Parathyroid adenoma (tissue), 2 donors: ENCODE results near the gene REPIN1.
"Not testable (repeated sequence)": the region's sequence is repeated elsewhere in the genome, so short reads cannot be mapped to it uniquely, and the experiment has no call there.

Experiments used
- H2AFZ ChIP-seq: fragments of 300-600 bp; sonication (generic); one replicate; pipeline ENCODE4 v1.7.0; 2017; ENCODE audit warnings: antibody characterized with exemption, mild to moderate bottlenecking
- H3K27ac ChIP-seq: fragments of 300-600 bp; sonication (generic); one replicate; pipeline ENCODE4 v1.7.0; 2017
- H3K27me3 ChIP-seq: fragments of 300-600 bp; sonication (generic); one replicate; pipeline ENCODE4 v1.7.0; 2017; ENCODE audit warnings: low read length; ENCODE audit not compliant: control insufficient read depth, insufficient read depth
- H3K36me3 ChIP-seq: fragments of 300-600 bp; sonication (generic); one replicate; pipeline ENCODE4 v1.7.0; 2017; ENCODE audit warnings: low read length; ENCODE audit not compliant: control insufficient read depth, insufficient read depth
- H3K4me1 ChIP-seq: fragments of 300-600 bp; sonication (generic); one replicate; pipeline ENCODE4 v1.7.0; 2017; ENCODE audit warnings: control low read depth
- H3K4me2 ChIP-seq: fragments of 300-600 bp; sonication (generic); one replicate; pipeline ENCODE4 v1.7.0; 2017; ENCODE audit warnings: low read length
- H3K4me3 ChIP-seq: fragments of 300-600 bp; sonication (generic); one replicate; pipeline ENCODE4 v1.7.0; 2017; ENCODE audit warnings: low read depth, low read length
- H3K79me2 ChIP-seq: fragments of 300-600 bp; sonication (generic); one replicate; pipeline ENCODE4 v1.7.0; 2017; ENCODE audit warnings: control low read depth
- H3K9ac ChIP-seq: fragments of 300-600 bp; sonication (generic); one replicate; pipeline ENCODE4 v1.7.0; 2017; ENCODE audit warnings: mild to moderate bottlenecking
- H3K9me3 ChIP-seq: fragments of 300-600 bp; sonication (generic); one replicate; pipeline ENCODE4 v1.7.0; 2017; ENCODE audit warnings: low read length; ENCODE audit not compliant: control insufficient read depth
- TF ChIP-seq, protein P1 (sequence below): fragments of 300-600 bp; sonication (generic); IDR thresholded peaks from one replicate; pipeline ENCODE4 v1.7.0; 2017; ENCODE audit warnings: antibody characterized with exemption, mild to moderate bottlenecking
- donor health status: primary hyperparathyroidism.

REPIN1 gene

DNA sequence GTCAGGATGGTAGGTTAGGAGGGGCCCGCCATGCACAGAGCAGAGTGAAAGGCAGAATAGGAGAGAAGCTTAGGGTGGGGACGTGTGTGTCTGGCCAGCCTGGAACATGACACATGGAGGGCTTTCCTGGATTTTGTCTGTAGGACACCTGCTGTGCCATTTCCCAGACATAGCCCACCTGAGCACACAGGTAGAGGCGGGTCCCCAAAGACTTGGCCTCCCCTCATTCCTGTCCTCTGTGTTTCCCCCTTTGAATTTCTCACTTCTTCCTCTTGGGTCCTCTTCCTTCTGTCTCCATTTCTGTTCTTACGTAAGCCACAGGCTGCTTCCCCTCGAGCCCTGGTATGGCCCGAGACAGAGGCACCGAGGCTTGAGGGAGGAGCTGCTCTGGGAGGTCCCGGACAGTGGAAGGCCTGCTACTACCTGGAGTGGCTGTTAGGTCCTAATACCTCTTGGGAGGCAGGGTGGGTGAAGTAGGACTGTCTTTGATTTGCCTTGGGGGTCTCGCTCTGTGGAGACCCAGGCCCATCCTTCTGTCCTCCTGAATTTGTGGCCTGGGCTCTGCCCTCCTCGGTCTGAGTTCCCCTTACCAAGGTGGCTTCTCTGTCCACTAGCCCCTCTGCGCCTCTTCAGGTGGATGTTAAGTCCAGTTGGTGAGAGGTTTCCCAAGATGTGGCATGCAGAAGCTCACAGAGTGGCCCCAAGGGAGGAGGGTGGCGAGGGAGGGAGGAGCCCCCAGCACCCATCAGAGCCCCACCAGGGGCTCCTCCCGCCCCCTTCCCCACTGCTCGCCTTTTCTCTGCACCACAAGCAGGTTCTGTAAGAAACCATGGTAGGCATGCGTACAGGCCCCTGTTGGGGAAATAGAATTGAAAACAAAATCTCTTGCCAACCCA, 16.0 kb downstream of the REPIN1 start:
- H3K9me3 ChIP-seq: no peaks in the 10 kb centered on the region
- TF ChIP-seq, protein P1, sequence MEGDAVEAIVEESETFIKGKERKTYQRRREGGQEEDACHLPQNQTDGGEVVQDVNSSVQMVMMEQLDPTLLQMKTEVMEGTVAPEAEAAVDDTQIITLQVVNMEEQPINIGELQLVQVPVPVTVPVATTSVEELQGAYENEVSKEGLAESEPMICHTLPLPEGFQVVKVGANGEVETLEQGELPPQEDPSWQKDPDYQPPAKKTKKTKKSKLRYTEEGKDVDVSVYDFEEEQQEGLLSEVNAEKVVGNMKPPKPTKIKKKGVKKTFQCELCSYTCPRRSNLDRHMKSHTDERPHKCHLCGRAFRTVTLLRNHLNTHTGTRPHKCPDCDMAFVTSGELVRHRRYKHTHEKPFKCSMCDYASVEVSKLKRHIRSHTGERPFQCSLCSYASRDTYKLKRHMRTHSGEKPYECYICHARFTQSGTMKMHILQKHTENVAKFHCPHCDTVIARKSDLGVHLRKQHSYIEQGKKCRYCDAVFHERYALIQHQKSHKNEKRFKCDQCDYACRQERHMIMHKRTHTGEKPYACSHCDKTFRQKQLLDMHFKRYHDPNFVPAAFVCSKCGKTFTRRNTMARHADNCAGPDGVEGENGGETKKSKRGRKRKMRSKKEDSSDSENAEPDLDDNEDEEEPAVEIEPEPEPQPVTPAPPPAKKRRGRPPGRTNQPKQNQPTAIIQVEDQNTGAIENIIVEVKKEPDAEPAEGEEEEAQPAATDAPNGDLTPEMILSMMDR: no peak
- no peak overlapping the region for H3K4me3 ChIP-seq
- peaks cover 3% of the 10 kb centered on the region for H3K79me2 ChIP-seq
- H3K36me3 ChIP-seq: no peaks in the 10 kb centered on the region
- H3K27me3 ChIP-seq: no peaks in the 10 kb centered on the region
- no peaks in the 10 kb centered on the region for H3K4me1 ChIP-seq
- no peak overlapping the region for H3K4me2 ChIP-seq
- H3K27ac ChIP-seq: no peak overlapping the region
- H3K9ac ChIP-seq: no peak overlapping the region
- no peak overlapping the region for H2AFZ ChIP-seq

DNA sequence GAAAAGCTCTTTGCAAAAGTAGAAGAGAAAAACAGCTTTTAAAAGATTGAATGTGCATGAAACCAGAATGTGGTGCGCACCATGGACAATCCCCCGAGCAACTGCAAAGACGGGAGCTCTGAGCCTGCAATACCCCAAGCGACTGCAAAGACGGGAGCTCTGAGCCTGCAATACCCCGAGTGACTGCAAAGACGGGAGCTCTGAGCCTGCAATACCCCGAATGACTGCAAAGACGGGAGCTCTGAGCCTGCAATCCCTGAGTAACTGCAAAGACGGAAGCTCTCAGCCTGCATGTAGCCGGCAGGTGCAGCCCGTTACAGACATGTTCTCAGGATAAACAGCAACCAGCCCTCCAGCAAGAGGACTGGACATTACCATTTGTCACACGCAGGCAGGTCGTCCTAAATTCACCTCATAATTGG, 16.7 kb downstream of the REPIN1 start:
- H3K79me2 ChIP-seq: peaks cover 3% of the 10 kb centered on the region
- H2AFZ ChIP-seq: no peak overlapping the region
- H3K36me3 ChIP-seq: no peaks in the 10 kb centered on the region
- H3K4me2 ChIP-seq: no peak overlapping the region
- H3K27ac ChIP-seq: no peak overlapping the region
- no peaks in the 10 kb centered on the region for H3K4me1 ChIP-seq
- no peak overlapping the region for H3K9ac ChIP-seq
- no peaks in the 10 kb centered on the region for H3K27me3 ChIP-seq
- TF ChIP-seq, protein P1: no peak
- no peak overlapping the region for H3K4me3 ChIP-seq
- no peaks in the 10 kb centered on the region for H3K9me3 ChIP-seq

DNA sequence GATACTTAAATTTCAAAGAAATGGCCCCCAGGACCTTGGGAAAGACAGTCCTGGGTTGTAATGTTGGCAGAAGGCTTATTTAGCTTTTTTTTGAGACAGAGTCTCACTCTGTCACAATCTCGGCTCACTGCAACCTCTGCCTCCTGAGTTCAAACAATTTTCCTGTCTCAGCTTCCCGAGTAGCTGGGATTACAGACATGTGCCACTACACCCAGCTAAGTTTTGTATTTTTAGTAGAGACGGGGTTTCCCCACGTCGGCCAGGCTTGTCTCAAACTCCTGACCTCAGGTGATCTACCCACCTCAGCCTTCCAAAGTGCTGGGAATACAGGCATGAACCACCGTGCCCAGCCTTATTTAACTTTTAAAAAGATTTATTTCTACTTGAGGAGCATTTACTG, 17.3 kb downstream of the REPIN1 start:
- H3K27me3 ChIP-seq, H3K9ac ChIP-seq, H3K4me2 ChIP-seq, H3K79me2 ChIP-seq, H3K27ac ChIP-seq, H3K36me3 ChIP-seq, H2AFZ ChIP-seq, H3K4me3 ChIP-seq, H3K4me1 ChIP-seq, H3K9me3 ChIP-seq: not testable (repeated sequence)

GRCh38 chr7:150388306-150388705, 19.7 kb downstream of the REPIN1 start:
- no peak overlapping the region for H2AFZ ChIP-seq
- no peaks in the 10 kb centered on the region for H3K27me3 ChIP-seq
- TF ChIP-seq, protein P1: no peak
- no peaks in the 10 kb centered on the region for H3K36me3 ChIP-seq
- peaks cover 3% of the 10 kb centered on the region for H3K79me2 ChIP-seq
- no peak overlapping the region for H3K4me2 ChIP-seq
- no peak overlapping the region for H3K9ac ChIP-seq
- H3K9me3 ChIP-seq: no peaks in the 10 kb centered on the region
- H3K4me3 ChIP-seq: no peak overlapping the region
- H3K27ac ChIP-seq: no peak overlapping the region
- no peaks in the 10 kb centered on the region for H3K4me1 ChIP-seq

DNA sequence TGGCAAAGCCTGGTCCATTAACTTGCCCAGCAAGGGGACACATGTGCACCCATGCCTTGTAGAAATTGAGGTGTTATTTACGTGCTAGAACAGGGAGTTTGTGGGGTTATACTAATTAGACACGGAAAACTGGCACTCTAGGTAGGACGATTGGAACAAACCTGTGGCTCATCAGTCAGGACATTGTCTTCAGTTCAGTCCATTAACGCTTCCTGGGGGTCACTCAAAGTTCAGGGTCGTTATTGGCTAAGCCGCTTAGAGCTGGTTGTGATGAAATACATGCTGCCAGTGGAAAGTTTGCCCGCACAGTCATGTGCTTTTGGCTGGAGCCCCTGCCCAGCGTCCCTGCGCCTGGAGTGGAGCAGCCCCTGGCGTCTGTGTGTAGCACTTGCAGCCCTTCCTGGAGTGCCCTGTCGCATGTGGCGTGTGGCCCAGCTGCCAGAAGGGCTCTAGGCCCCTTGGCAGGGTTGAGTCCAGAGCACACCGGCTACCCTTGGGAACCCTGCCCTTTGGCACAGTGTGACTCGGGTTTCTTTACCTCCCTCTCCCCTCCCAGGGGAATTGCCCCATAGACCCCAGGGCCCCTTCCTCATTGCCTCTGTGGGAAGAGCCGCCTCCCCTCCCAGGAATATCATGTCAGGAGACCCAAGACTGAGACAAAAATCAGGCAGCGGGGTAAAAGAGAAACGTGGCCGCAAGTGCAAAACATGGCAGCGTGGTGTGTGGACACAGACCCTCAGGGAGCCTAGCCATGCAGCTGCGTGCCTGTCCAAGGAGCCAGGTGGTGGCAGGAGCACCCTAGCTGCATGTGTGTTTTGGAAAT, 20.3 kb downstream of the REPIN1 start:
- Histone ChIP-seq H3K36me3 (no peaks in the 10 kb centered on the region), H3K4me3 (no peak overlapping the region), H3K27me3 (no peaks in the 10 kb centered on the region), H3K4me2 (no peak overlapping the region), H3K9me3 (no peaks in the 10 kb centered on the region), H3K9ac (no peak overlapping the region), H3K4me1 (no peaks in the 10 kb centered on the region), H3K79me2 (peaks cover 3% of the 10 kb centered on the region), H3K27ac (no peak overlapping the region), H2AFZ (no peak overlapping the region)
- TF ChIP-seq, protein P1: no peak
